ENCODE measurements around the gene AGBL5. TPM values are rescaled to one million over a fixed set of nuclear protein-coding genes. Genes with fewer than 3 reads are reported as not detected.

The AGBL5 gene, protein sequence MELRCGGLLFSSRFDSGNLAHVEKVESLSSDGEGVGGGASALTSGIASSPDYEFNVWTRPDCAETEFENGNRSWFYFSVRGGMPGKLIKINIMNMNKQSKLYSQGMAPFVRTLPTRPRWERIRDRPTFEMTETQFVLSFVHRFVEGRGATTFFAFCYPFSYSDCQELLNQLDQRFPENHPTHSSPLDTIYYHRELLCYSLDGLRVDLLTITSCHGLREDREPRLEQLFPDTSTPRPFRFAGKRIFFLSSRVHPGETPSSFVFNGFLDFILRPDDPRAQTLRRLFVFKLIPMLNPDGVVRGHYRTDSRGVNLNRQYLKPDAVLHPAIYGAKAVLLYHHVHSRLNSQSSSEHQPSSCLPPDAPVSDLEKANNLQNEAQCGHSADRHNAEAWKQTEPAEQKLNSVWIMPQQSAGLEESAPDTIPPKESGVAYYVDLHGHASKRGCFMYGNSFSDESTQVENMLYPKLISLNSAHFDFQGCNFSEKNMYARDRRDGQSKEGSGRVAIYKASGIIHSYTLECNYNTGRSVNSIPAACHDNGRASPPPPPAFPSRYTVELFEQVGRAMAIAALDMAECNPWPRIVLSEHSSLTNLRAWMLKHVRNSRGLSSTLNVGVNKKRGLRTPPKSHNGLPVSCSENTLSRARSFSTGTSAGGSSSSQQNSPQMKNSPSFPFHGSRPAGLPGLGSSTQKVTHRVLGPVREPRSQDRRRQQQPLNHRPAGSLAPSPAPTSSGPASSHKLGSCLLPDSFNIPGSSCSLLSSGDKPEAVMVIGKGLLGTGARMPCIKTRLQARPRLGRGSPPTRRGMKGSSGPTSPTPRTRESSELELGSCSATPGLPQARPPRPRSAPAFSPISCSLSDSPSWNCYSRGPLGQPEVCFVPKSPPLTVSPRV
- total RNA-seq (2014; rRNA removed; shearing (Covaris generic)) = 28.1 and 34.5 TPM in 2 replicates

DNA sequence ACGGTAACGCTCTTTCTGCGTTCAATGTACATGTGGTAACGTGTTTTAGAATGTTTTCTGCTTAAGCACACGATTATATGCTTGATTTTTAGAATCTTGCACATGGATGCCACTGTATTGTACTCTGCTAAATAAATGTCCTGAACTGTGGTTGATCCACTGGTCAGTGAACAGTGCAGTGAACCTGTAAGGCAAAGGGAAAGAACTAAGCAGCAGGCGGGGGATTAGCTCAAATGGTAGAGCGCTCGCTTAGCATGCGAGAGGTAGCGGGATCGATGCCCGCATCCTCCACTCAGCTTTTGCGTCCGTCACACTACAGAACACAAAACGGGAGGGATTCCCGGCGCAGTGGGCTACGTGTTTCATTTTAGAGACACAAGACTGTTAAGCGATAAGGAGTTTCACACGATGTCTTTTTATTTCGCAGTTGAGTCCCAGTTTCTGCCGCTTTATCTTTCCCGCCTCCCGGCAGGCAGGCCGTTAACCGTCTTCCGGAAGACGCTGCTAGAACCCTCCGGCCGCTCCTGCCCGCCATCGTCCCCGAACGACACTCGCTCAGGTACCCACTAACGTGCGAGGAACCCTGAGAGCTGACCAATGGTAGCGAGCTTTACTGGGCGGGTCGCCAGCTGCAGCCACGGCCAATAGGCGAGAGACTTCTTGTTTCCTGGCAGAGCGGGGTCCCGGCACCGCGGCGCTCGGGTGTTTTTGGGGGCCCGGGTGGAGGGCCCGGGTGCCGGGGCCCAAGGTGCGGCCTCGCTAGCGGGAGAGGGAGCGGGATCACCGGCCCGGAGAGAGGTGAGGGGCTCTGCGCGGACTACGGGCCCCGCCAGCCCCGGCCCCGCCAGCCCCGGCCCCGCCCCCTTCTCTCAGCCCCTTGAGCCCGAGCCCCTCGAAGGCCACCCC lies at the start of gene AGBL5:
AGBL5 (plus strand) TSS at position 673 of the 906 bp plus-strand sequence. CDS start 1,291 bp downstream, outside the sequence.
- peak; percentile 97 for DNase-seq (ENCODE audit: low spot score)

DNA sequence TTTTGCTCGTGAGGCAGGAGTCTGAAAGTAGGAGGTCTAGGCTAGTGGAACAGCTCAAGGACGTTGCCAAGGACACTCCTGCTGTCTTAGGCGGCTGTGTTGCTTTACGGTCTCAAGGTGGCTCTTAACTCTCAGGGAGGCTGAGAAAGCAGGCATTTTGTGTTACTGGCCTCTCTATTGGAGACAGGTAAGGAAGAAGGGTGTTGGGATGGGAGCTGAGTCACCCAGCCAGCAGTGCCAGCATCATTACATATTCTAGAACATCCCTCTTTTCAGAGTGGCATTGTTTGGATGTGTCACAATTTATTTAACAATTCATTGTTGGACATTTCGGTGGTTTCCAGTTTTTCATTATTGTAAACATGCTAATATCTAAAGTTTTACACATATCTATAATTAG lies 49.5 kb upstream of the AGBL5 start:
- no peak for DNase-seq (ENCODE audit: low spot score)

DNA sequence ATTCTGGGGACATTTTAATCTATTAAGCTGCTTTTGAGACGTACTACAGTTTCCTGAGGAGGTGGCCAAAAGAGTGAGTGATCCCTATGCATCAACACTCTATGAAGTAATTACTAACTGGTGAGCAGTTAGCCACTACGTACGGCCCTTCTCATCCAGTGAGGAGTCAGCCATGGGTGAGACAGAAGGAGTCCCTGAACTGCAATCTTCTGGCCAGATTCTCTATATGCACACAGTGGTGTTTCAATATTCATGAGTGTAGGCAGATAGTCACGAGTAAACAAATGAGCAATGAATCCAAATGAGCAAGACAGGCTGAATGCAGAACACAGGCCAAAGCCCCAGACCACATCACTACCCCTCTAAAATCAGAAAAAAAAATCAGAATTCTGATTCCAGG lies 48.5 kb upstream of the AGBL5 start:
- DNase-seq (ENCODE audit: low spot score) = no peak

DNA sequence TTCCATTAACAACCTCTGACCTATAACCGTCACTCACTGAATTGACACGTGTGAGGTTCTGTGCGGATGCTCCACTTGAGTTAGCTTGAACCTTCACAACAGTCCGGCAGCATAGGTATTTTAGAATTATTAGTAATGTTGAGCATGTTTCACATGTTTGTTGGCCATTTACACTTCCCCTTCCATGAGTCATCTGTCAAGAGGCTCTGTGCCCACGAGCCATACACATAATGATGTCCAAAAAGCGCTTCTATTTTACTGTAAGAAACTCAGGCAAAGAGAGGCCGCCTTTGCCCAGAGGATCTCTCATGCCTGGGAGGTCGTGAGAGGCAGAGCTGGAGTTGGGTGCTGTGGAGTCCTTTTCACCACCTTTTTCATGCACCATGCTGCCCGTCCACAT lies 47.6 kb upstream of the AGBL5 start:
- DNase-seq (ENCODE audit: low spot score) = no peak

DNA sequence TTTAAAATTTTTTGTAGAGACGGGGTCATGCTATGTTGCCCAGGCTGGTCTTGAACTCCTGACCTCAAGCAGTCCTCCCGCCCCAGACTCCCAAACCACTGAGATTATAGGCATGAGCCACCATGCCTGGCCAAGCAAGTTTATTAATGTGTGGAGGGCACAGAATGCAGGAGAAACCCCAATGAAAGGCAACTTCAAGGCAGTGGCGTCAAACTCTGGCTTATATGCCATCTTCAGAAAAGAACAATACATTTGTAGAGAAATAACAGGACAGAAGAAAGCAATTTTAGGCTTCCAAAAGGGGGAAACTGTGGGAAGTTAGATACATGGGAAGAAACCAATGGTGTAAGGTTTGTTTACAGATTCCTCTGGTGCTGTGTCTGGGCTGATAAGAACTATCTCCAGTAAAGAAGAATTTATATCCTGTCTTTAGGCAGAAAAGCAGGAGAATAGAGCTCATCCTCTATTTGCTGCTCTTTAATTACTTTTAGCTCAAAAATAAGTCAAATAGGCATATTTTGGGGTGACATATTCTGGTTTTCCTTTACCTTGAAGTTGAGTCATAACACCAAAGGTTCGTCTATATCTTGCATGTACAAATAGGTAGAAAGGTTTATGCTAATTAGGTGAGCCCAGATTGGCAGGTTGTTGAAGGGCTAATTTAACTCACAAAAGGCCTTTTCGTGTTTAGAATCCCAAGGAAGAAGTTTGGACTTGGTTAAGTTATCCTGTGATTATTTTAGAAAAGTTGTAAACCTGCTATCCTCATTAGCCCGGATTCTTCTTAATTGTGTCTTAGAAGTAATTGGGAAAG lies 44.7 kb upstream of the AGBL5 start:
- no peak for DNase-seq (ENCODE audit: low spot score)

DNA sequence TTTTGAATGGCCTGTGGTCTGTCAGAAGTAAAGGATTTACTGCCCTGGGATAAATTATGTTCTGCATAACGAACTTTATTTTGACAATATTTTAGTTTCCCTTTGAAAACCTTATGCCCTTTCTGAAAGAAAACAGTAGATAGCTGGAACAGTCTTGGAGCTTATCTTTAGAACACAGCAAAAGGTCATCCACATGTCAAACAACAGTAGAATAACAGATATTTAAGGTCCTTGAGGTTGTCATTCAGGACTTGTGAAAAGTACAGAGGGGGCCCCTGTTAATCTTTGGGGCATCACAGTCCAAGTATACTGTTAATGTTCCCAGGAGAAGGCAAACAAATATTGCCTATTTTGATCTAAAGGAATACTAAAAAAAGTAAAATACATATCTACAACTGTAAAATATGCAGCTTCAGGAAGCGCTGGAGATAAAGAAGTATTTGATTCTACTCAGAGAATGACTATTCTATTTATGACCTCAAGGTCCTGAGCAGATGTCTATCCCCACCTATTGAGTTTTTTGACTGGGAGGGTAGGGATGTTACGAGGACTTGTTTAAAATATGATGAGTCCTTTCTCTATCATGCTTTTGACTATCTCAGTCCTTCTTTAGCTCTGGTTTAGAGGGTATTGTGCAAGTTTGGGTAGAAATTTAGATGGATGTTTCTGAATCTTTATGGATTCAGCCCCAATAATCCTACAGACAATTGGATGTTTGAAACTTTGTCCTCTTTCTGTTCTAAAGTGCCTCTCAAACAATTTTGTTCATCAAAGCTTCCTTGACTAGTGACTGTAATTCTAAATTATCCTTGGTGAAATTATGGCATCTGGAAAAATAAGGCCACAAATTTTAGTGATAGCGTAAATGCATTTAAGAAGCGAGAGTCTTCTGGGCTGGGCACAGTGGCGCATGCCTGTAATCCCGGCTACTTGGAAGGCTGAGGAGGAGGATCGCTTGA lies 43.8 kb upstream of the AGBL5 start:
- no peak for DNase-seq (ENCODE audit: low spot score)

DNA sequence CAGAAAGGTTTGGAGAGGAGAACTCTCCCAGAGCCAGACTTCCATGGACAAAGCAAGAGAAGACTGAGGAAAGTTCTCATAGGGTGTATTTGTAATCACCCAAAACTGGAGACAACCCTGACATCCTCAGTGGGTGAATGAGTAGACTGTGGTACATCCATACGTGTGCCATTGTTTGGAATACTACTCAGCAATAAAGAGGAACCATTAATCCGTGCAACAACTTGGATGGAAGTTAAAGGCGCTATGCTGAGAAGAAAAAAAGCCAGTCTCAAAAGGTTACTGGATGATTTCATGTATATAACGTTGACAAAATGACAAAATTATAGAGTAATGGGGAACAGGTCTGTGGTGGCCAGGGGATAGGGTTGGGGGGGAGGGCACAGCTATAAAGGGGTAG lies 42.8 kb upstream of the AGBL5 start:
- no peak for DNase-seq (ENCODE audit: low spot score)

DNA sequence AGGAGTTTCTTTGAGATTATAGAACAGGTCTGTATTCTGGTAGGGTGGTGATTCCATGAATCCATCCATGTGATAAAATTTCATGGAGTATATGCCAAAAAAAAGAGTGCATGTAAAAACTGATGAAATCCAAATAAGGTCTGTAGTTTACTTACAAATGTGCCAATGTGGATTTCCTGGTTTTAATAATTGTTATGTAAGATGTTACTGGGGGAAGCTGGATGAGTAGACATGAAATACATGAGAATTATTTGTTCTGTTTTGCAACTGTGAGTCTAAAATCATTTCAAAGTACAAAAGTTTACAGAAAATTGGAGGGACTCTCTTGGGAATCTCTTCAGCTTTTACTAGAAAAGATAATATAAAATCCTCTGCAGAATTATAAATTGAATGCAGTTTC lies 42.4 kb upstream of the AGBL5 start:
- DNase-seq (ENCODE audit: low spot score) = no peak

DNA sequence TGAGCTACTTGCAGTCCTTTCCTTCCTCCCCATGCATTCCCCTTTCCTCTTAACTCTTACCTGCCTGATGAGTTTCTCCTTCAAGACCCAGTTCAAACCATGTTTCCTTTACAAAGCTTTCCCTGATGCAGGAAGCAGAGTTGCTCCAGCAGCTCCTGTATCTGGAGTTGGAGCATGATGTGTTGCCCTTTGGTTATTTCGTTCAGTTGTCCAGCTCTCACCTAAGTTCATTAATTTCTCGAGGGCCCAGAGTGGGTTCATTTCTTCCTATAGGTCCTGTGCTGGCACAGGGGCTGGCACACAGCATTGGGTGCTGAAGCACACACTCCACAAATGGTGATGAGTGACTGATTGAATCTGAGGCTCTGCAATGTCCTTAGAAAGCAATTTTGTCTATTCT lies 41.8 kb upstream of the AGBL5 start:
- DNase-seq (ENCODE audit: low spot score) = no peak

DNA sequence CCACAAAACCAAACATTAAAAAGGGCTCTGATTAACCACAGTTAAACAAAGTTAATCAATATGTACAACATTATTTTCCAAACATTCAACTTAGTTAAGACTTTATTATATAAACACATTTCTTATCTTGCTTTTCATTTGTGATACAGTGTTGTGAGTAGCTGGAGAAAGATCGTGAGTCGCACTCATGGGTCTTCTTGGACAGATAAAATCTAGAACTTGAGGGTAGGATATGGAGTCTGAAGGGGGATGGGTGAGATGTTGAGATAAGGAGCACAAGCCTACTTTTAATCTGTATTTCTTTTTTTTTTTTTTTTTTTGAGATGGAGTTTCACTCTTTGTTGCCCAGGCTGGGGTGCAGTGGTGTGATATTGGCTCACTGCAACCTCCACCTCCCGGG lies 41.3 kb upstream of the AGBL5 start:
- no peak for DNase-seq (ENCODE audit: low spot score)

DNA sequence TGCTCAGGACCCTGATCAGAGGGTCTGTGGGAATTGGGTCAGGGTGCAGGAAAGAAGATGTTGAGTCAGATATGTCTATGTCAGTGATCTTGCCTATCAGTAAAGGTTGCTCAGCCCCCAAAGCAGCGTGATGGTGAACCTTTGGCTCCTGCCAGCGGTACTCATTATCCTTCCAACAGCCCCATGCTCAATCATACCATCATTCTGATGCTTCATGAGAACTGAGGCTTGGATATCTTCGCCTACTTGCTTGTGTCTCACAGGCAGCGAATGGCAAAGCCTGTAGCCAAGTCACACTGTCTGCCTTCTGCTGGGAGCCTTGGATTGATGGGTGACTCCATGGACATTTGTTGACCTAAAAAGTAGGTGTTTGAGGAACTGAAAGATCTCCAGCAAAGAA lies 37.7 kb upstream of the AGBL5 start:
- no peak for DNase-seq (ENCODE audit: low spot score)

DNA sequence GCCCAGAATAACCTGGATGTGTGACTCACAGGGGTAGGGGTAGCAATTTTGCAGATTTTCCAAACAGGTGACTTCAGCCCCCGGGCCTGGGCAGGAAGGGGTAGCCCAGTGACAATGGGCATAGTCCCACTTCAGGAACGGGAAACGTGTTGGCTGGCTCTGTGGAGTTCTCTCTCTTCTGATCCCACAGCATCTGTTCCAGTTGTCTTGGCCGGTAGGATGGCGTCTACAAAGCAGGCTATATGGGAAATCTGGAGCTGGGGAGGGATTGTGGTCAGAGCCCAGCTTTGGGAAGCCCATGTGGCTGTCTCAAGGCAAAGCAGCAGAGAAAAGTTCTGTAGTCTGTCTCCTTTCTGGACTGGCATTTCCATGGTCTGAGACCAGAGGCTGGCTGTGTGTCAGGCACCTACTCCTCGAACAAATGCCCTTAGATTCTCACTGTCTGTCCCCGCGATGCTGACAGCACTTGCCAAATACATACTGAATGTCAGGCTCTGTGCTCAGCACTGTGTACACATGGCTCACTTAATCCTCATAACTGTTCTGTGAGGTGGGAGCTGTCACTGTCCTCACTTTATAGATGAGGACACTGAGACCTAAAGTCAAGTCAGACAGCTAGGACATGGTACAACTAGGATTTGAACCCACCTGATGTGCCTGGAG lies 36.6 kb upstream of the AGBL5 start:
- no peak for DNase-seq (ENCODE audit: low spot score)

DNA sequence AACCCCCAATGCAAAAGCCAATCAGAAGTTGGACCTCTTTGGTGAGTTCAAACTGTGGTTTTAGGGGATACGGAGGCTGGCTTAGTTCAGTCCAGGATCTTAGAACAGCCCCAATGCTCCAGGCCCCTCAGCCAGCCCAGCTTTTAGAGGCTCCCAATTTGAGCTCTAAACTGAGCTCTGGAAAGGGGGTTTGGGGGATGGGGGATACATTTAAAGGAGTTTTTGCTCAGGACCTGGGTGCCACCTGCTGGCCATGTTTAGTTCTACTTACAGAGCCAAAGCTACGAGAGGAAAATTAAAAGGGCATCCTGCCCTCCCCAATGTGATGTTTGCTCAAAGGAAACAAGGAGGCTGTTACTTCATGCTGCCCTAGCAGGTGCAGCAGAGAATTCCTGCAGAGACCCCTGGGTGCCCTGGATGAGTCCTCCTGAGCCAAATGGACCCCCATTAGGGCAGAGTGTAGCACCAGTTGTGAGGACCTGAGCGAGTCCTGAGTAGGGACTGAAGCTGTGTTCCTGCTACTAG lies 34.6 kb upstream of the AGBL5 start:
- peak; percentile 84 for DNase-seq (ENCODE audit: low spot score)

DNA sequence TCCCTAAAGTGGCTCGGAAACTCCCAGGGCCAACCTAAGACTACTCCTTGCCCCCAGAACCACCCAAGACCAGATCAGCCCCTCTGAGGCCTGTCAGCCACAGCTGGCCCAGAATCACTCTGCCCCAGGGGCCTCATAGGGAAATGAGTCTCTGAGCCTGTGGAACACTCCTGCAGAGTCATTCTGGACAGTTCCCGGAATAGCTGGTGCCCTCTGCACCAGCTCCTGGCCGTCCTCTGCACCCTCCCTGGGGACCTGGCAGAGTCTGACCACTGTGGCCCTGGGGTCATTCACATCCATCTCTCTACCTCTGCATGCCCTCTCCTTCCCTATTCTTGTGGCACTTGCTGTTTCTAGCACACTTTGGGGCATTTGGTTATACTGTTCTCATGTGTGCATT lies 33.3 kb upstream of the AGBL5 start:
- no peak for DNase-seq (ENCODE audit: low spot score)

DNA sequence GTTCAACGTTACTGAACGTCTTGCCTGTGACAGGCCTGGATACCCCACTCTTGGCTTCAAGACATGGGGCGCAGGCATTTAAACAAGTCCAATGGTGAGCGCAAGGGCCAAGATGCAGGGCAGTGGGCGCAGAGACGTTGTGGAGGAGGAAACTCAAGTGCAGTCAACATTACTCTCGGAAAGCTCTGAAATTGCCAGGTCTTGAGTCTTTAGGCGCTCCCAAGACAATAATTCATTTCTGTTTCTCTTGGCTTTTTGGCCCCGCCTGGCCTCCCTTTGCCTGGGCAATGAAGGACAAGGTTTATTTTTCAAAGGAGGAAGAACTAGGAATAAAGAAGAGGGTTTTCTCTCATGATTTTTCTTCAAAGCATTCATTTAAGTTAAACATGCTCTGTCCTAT lies 32.0 kb upstream of the AGBL5 start:
- no peak for DNase-seq (ENCODE audit: low spot score)

DNA sequence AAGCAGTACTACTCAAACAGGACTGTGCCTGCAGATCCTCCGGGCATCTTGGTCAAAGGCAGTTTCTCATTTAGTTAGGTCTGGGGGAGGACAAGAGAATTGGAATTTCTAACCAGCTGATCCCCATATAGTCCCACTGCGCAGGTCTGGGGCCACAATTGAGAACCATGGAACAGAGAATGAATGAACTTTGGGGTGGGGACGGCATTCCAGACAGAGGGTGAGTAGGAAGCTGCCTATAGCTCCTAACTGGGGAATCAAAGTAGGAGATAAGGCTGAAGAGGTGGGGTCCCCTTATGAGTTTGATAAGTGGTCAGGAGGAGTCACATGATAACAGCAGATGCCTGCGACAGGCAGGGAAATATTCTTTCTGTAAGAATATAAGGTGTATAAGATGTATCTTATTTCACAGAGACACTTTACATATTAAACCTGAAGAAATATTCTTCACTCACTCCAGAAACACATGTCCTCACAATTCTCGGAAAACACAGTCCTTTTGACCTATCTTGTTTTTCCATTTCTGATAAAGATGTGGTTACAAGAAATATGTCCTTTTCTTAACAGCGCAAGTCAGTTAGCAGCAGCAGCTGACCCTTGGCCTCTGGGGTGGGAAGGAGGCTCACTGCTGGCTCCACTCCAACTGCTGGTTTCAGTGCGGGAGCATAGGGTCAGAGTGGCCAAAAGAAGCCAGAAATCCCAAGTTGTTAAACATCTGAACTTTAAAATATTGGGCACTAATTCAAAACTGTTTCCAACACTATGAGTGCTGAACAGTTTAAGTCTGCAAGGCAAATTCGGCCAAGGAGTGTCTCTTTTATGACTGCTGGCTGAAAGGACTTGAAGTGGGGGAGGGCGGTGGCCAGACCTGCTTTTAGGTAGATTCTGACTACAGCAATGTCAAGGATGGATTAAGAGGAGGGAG lies 31.3 kb upstream of the AGBL5 start:
- peak; percentile 65 for DNase-seq (ENCODE audit: low spot score)

DNA sequence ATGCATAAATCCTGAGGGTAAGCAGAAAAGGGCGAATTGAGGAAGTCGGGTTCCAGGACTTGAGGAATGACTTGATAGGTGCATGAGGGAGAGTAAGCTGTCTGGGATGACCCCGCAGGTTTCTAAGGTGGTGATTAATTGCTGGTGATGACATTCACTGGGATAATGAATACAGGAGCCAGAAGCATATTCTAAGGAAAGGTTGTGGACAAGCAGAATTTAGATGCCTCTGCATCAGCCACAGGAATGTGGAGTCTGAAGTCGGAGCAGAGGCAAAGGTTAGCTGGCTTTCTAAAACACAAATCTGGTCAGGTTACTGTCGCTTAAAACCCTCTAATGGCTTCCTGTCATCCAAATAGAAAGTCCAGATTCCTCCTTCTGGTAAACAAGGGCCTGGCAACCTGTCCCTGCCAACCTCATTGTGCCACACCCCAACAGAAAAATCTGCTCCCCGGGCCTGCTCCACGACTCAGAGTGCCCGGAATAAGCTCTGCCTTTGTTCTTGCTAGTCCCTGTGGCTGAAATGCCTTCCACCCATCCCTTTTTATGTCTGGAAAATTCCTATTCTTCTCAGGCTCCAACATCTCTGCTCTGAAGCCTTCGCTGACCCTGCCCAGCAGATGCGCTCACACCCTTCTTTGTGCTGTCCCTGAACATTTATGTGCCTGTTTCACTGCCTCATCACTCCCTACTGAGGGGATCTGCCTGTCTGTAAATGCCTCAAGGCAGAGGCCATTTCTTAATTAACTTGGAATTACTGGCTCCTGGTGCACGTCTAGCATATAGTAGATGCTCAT lies 30.0 kb upstream of the AGBL5 start:
- peak; percentile 59 for DNase-seq (ENCODE audit: low spot score)

All from HT-29 (cell line).